Muscle layer of colon (tissue), 2 donors: Measurements from ENCODE around the gene ZNF846.
A peak's percentile ranks its signal among the peaks of the same experiment; 100 is the strongest.
"Not testable (repeated sequence)": the region's sequence is repeated elsewhere in the genome, so short reads cannot be mapped to it uniquely, and the experiment has no call there.

Experiments
- H3K27ac ChIP-seq: one replicate; pipeline ENCODE4 v1.7.0; 2013; ENCODE audit warnings: low read depth, mild to moderate bottlenecking, low read length, moderate library complexity
- H3K27me3 ChIP-seq, 2 donors: one replicate each; pipeline ENCODE4 v1.7.0; 2013; ENCODE audit warnings: low read length in 2 of 2, mild to moderate bottlenecking in 2 of 2; ENCODE audit not compliant: insufficient read depth in 2 of 2, control insufficient read depth in 1 of 2
- H3K36me3 ChIP-seq: one replicate; pipeline ENCODE4 v1.7.0; 2013; ENCODE audit warnings: mild to moderate bottlenecking, low read length; ENCODE audit not compliant: insufficient read depth
- H3K4me1 ChIP-seq: one replicate; pipeline ENCODE4 v1.7.0; 2013; ENCODE audit warnings: mild to moderate bottlenecking, low read length; ENCODE audit not compliant: insufficient read depth
- H3K4me3 ChIP-seq, 2 donors: one replicate each; pipeline ENCODE4 v1.7.0; 2013; ENCODE audit warnings: low read length in 2 of 2, low read depth in 1 of 2, mild to moderate bottlenecking in 1 of 2, moderate library complexity in 1 of 2
- H3K9ac ChIP-seq: one replicate; pipeline ENCODE4 v1.7.0; 2013; ENCODE audit warnings: low read length
- H3K9me3 ChIP-seq: one replicate; pipeline ENCODE4 v1.7.0; 2013; ENCODE audit warnings: mild to moderate bottlenecking, low read length
- donor health status: abdominal sarcoma.
- donor health status: Adenocarcinoma of cecum.

The ZNF846 gene

GRCh38 chr19:9792206-9793070 lies 23.9 kb upstream of the ZNF846 start:
- Histone ChIP-seq H3K27ac (peak overlapping the region; percentile 84), H3K9me3 (no peaks in the 10 kb centered on the region), H3K36me3 (no peaks in the 10 kb centered on the region), H3K27me3 (no peaks in the 10 kb centered on the region), H3K9ac (peak overlapping the region; percentile 49), H3K4me1 (no peaks in the 10 kb centered on the region), H3K4me3 (peak overlapping the region; percentile 52 to 84)

- no peak overlapping the region for H3K9ac ChIP-seq
- no peaks in the 10 kb centered on the region for H3K36me3 ChIP-seq
Observed at GRCh38 chr19:9791552-9792205, 23.1 kb upstream of the ZNF846 start.

GRCh38 chr19:9791073-9791367 lies 22.5 kb upstream of the ZNF846 start:
- H3K27me3 ChIP-seq, H3K4me3 ChIP-seq, H3K36me3 ChIP-seq, H3K9me3 ChIP-seq, H3K4me1 ChIP-seq, H3K9ac ChIP-seq: not testable (repeated sequence)
- H3K27ac ChIP-seq = peak overlapping the region; percentile 23

More at GRCh38 chr19:9791552-9792205, 23.1 kb upstream of the ZNF846 start:
- peak overlapping the region; percentile 39 to 61 for H3K4me3 ChIP-seq
- no peaks in the 10 kb centered on the region for H3K9me3 ChIP-seq
- H3K27me3 ChIP-seq = no peaks in the 10 kb centered on the region
- H3K27ac ChIP-seq = peak overlapping the region; percentile 34
- no peaks in the 10 kb centered on the region for H3K4me1 ChIP-seq

GRCh38 chr19:9789579-9789978 lies 21.0 kb upstream of the ZNF846 start:
- H3K36me3 ChIP-seq, H3K4me3 ChIP-seq, H3K9me3 ChIP-seq, H3K27me3 ChIP-seq, H3K4me1 ChIP-seq, H3K27ac ChIP-seq, H3K9ac ChIP-seq: not testable (repeated sequence)

- no peak overlapping the region for H3K4me3 ChIP-seq
- no peak overlapping the region for H3K27ac ChIP-seq
- H3K9me3 ChIP-seq = no peaks in the 10 kb centered on the region
- H3K36me3 ChIP-seq = no peaks in the 10 kb centered on the region
- no peaks in the 10 kb centered on the region for H3K4me1 ChIP-seq
- no peak overlapping the region for H3K9ac ChIP-seq
- H3K27me3 ChIP-seq = no peaks in the 10 kb centered on the region
Observed at GRCh38 chr19:9789066-9789465, 20.5 kb upstream of the ZNF846 start.

- not testable (repeated sequence) for H3K36me3 ChIP-seq, H3K4me3 ChIP-seq, H3K9ac ChIP-seq, H3K9me3 ChIP-seq, H3K4me1 ChIP-seq, H3K27me3 ChIP-seq, H3K27ac ChIP-seq
Observed at GRCh38 chr19:9788604-9789003, 20.1 kb upstream of the ZNF846 start.

- no peaks in the 10 kb centered on the region for H3K4me1 ChIP-seq
- H3K27me3 ChIP-seq = no peaks in the 10 kb centered on the region
- H3K27ac ChIP-seq = peak overlapping the region; percentile 100
- no peaks in the 10 kb centered on the region for H3K36me3 ChIP-seq
- no peak overlapping the region for H3K4me3 ChIP-seq
- no peaks in the 10 kb centered on the region for H3K9me3 ChIP-seq
- no peak overlapping the region for H3K9ac ChIP-seq
Observed at GRCh38 chr19:9786819-9787218, 18.3 kb upstream of the ZNF846 start.

GRCh38 chr19:9786342-9786741 lies 17.8 kb upstream of the ZNF846 start:
- H3K27ac ChIP-seq = peak overlapping the region; percentile 100
- H3K36me3 ChIP-seq = no peaks in the 10 kb centered on the region
- no peaks in the 10 kb centered on the region for H3K9me3 ChIP-seq
- H3K4me1 ChIP-seq = no peaks in the 10 kb centered on the region
- H3K27me3 ChIP-seq = no peaks in the 10 kb centered on the region
- H3K4me3 ChIP-seq = peak overlapping the region in 1 of 2 donors; percentile 72
- no peak overlapping the region for H3K9ac ChIP-seq

- Histone ChIP-seq H3K4me1 (no peaks in the 10 kb centered on the region), H3K27me3 (no peaks in the 10 kb centered on the region), H3K9ac (peak overlapping the region; percentile 25), H3K36me3 (no peaks in the 10 kb centered on the region), H3K4me3 (peak overlapping the region; percentile 72 to 93), H3K9me3 (no peaks in the 10 kb centered on the region), H3K27ac (peak overlapping the region; percentile 100)
Observed at GRCh38 chr19:9785367-9786331, 17.1 kb upstream of the ZNF846 start.

GRCh38 chr19:9784163-9784496 lies 15.6 kb upstream of the ZNF846 start:
- H3K9me3 ChIP-seq, H3K27me3 ChIP-seq, H3K9ac ChIP-seq, H3K36me3 ChIP-seq, H3K27ac ChIP-seq, H3K4me1 ChIP-seq, H3K4me3 ChIP-seq: not testable (repeated sequence)

- no peaks in the 10 kb centered on the region for H3K36me3 ChIP-seq
- no peaks in the 10 kb centered on the region for H3K27me3 ChIP-seq
- H3K4me3 ChIP-seq = no peak overlapping the region
- H3K4me1 ChIP-seq = no peaks in the 10 kb centered on the region
- no peaks in the 10 kb centered on the region for H3K9me3 ChIP-seq
- no peak overlapping the region for H3K27ac ChIP-seq
- H3K9ac ChIP-seq = no peak overlapping the region
Observed at GRCh38 chr19:9782338-9782737, 13.8 kb upstream of the ZNF846 start.
